SH-SY5Y (cell line): ENCODE measurements around the gene FAM200A.

ENCODE experiments used
- GATA2 ChIP-seq: IDR thresholded peaks from 2 replicates; pipeline ENCODE4 v1.6.1; 2011; ENCODE audit warnings: mild to moderate bottlenecking, low read depth, low read length
- GATA3 ChIP-seq: IDR thresholded peaks from 2 replicates; pipeline ENCODE4 v1.6.1; 2011; ENCODE audit warnings: low read depth, mild to moderate bottlenecking, low read length, moderate library complexity

DNA sequence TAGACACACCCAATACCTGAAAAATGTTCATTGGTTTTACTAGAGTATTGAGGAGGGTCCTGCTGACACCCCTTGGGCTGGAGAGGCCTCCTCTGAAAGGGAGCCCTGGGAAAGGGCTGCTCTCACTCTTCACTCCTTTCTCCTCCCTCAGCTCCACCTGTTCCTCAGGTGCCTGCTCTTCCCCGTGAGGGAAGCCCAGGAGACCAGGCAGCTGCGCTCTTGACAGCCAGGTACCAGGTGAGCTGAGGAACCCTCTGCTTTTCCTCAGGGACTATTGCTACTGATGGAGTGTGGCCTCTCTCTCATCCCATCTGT lies 9.8 kb upstream of the FAM200A start:
- TF ChIP-seq GATA2 (no peak), GATA3 (no peak)
